Stimulated activated CD8-positive, alpha-beta memory T cell treated with anti-CD3 and anti-CD28 coated beads, Interleukin-15, amount 100 ng/mL, for 4 hours (primary cell): ENCODE data around the gene EVA1C.
A peak's percentile ranks its signal among the peaks of the same experiment; 100 is the strongest.
"Not testable (repeated sequence)": the region's sequence is repeated elsewhere in the genome, so short reads cannot be mapped to it uniquely, and the experiment has no call there.

Source experiments
- DNase-seq, 2 donors: peaks; one replicate each; pipeline ENCODE4 v3.0.0-alpha.2; 2020; ENCODE audit warnings: low read depth in 2 of 2

The EVA1C gene

GRCh38 chr21:32390537-32391224 is 21.8 kb upstream of the EVA1C start:
- DNase-seq: not testable (repeated sequence)

- DNase-seq: no peak
Observed at GRCh38 chr21:32391755-32392154, 20.8 kb upstream of the EVA1C start.

- no peak for DNase-seq
Observed at GRCh38 chr21:32392299-32392879, 20.1 kb upstream of the EVA1C start.

GRCh38 chr21:32392880-32393676 is 19.4 kb upstream of the EVA1C start, which contains the start of gene URB1:
URB1 (minus strand) TSS chr21:32393012; CDS start chr21:32392910, 102 bp downstream.
- peak; percentile 87 to 88 for DNase-seq

- DNase-seq: no peak
Observed at GRCh38 chr21:32393677-32394001, 18.9 kb upstream of the EVA1C start.

- DNase-seq: peak in 1 of 2 donors; percentile 5
Observed at GRCh38 chr21:32403201-32403777, 9.2 kb upstream of the EVA1C start.

- DNase-seq: no peak
Observed at GRCh38 chr21:32406405-32406804, 6.1 kb upstream of the EVA1C start.

GRCh38 chr21:32410291-32410690 is 2.2 kb upstream of the EVA1C start:
- no peak for DNase-seq

- no peak for DNase-seq
Observed at GRCh38 chr21:32410916-32411315, 1.6 kb upstream of the EVA1C start.

GRCh38 chr21:32411350-32412161 is 950 bp upstream of the EVA1C start:
- DNase-seq: peak; percentile 32 to 35

GRCh38 chr21:32413015-32413504 is 554 bp downstream of the EVA1C start:
- no peak for DNase-seq

GRCh38 chr21:32413697-32414578 is 1.4 kb downstream of the EVA1C start:
- DNase-seq: no peak

- no peak for DNase-seq
Observed at GRCh38 chr21:32414579-32415358, 2.3 kb downstream of the EVA1C start.

GRCh38 chr21:32415451-32416398 is 3.2 kb downstream of the EVA1C start:
- no peak for DNase-seq

GRCh38 chr21:32418146-32418545 is 5.6 kb downstream of the EVA1C start:
- DNase-seq: no peak

GRCh38 chr21:32422064-32422463 is 9.6 kb downstream of the EVA1C start:
- DNase-seq: no peak

GRCh38 chr21:32423320-32424190 is 11.0 kb downstream of the EVA1C start:
- DNase-seq: no peak

GRCh38 chr21:32424191-32424535 is 11.7 kb downstream of the EVA1C start:
- no peak for DNase-seq
